ENCODE results near the gene CENPU.
"Not testable (repeated sequence)": the region's sequence is repeated elsewhere in the genome, so short reads cannot be mapped to it uniquely, and the experiment has no call there.

Gene CENPU

DNA sequence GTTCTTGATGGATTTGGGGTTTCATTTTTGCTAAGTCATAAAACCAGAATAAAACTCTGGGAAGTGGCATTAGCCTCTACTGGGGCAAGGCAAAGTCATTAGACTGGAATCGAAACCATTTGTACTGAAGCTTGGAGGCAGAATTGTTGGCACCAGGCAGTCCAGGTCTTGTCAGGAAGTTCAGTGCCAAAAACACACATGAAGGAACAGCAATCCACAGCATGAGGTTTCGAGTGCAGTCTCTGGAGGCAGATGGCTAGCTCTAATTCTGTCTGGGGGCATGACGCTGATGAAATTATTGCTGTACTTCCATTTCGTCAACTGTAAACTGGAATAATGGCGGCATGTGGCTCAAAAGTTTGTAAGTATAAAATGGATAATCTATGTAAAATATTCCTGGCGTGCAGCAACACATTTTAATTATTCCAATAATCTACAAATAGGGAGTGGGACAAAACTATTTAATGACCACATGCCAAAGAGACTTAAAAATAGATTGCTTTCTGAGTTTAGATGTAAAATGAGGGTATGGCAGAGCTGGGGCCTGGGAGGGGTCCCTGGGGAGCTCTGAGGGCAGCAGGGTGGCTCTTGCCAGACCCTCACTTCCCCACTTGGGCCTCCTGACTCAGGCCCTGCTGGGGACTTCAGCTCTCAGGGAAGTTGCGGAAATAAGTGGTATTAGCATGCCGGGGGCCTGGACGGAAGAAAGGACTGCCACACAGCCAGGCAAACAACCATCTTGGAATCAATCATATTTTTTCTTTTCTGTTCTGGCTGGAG lies 18.8 kb upstream of the CENPU start:
- no peak for DNase-seq (ENCODE audit: low read depth, low spot score)

DNA sequence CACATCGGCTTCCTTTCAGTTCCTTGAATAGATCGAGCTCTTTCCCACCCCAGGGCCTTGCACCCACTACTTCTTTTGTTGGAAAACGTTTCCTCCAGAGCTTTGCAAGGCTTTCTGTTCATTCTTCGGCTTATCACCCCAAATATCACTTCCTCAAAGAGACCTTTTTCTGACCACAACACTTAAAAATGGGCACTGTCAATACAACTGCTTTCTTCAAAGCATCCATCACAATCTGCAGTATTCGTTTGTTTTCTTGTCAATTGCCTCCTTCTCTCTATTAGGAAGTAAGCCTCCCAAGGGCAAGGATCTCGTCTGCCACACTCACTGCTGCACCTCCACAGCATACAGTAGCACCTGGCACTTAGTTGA lies 17.7 kb upstream of the CENPU start:
- no peak for DNase-seq (ENCODE audit: low read depth, low spot score)

GRCh38 chr4:184750926-184751584 lies 17.2 kb upstream of the CENPU start:
- no peak for DNase-seq (ENCODE audit: low read depth, low spot score)

DNA sequence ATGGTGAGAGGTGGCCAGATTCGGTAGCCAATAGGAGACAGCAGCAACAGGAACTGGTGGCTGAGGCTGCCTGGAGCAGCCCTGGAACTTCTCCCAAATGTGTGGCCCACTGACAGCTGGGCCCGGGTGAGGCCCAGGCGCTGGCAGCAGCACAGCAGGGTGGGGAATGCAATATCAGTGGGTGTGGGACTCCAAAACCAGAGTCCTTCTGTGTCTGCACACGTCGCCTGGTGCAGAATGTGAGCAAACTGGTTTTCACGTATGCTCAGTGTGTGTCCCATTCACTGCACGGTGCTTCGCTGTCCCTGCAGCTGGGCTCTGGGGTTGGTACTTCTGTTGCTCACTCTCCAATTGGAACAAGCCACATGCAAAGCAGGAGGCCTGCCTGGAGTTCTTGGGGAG lies 14.4 kb upstream of the CENPU start:
- no peak for DNase-seq (ENCODE audit: low read depth, low spot score)

- DNase-seq (ENCODE audit: low read depth, low spot score): no peak
Observed at GRCh38 chr4:184747034-184747830, 13.3 kb upstream of the CENPU start.

GRCh38 chr4:184745831-184746795 lies 12.2 kb upstream of the CENPU start:
- peak; percentile 61 for DNase-seq (ENCODE audit: low read depth, low spot score)

DNA sequence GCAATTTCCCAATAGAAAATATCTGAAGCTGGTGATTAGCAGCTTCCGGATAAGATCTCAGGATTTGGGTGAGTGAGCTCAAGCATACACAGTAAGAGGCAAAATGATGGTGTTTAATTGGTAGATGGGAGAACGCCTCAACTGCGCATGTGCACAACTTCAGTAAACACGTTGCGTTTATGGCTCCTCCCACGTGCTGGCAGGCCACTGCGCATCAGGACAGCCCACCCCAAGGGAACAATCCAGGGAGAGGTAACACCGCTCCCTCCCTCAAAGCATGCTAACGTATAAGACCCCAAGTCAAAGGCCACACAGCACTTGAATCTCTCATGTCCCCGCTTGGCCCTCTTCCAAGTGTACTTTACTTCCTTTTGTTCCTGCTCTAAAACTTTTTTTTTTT lies 10.3 kb upstream of the CENPU start:
- DNase-seq (ENCODE audit: low read depth, low spot score): no peak

GRCh38 chr4:184743650-184744049 lies 9.8 kb upstream of the CENPU start:
- no peak for DNase-seq (ENCODE audit: low read depth, low spot score)

DNA sequence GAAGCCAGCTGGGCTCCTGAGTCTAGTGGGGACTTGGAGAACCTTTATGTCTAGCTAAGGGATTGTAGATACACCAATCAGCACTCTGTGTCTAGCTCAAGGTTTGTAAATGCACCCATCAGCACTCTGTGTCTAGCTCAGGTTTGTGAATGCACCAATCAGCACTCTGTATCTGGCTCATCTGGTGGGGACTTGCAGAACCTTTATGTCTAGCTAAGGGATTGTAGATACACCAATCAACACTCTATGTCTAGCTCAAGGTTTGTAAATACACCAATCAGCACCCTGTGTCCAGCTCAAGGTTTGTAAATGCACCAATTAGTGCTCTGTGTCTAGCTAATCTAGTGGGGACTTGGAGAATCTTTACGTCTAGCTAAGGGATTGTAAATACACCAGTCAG lies 7.8 kb upstream of the CENPU start:
- not testable (repeated sequence) for DNase-seq (ENCODE audit: low read depth, low spot score)

GRCh38 chr4:184740980-184741391 lies 7.1 kb upstream of the CENPU start:
- no peak for DNase-seq (ENCODE audit: low read depth, low spot score)

DNA sequence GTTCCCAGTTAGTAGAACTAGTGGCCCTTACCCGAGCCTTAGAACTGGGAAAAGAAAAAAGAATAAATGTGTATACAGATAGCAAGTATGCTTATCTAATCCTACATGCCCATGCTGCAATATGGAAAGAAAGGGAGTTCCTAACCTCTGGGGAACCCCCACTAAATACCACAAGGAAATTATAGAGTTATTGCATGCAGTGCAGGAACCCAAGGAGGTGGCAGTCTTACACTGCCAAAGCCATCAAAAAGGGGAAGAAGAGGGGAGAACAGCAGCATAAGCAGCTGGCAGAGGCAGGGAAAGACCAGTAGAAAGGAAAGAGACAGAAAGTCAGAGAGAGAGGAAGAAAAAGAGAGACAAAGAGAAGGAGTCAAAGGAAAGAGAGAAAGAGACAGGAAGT lies 5.7 kb upstream of the CENPU start:
- DNase-seq (ENCODE audit: low read depth, low spot score): not testable (repeated sequence)

DNA sequence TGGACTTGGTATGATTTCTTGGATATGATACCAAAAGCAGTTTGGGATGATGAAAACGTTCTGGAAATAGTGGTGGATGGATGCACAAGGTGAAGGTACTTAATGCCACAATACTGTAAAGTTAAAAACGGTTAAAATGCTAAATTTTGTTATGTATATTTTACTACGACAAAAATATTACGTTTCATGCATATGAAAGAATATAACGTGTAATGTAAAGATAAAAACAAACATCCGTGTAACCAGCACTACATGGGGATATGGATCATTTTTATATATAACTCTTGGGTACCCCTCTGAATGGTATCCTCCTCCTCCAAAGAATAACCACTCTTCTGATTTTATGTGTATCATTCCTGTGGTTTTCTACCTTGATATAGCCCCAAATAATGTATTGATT lies 862 bp upstream of the CENPU start:
- no peak for DNase-seq (ENCODE audit: low read depth, low spot score)

DNA sequence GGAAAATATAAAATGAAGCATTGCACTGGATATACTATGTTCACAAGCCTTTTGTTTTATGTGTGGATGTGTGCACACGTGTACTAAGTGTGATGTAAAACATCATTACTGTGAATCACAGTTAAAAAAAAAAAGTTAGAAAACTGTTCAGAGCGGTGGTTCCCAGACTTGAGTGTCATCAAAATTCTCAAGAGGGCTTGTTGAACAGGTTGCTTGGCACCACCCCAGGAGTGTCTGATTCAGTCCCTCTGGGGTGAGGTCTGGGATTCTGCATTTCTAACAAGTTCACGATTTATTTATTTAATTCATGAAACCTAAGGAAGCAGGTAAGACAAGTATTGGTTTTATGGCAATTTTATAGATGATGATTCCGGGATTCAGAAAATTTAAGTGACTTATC lies 1.8 kb downstream of the CENPU start:
- no peak for DNase-seq (ENCODE audit: low read depth, low spot score)

- no peak for DNase-seq (ENCODE audit: low read depth, low spot score)
Observed at GRCh38 chr4:184731056-184731455, 2.8 kb downstream of the CENPU start.

DNA sequence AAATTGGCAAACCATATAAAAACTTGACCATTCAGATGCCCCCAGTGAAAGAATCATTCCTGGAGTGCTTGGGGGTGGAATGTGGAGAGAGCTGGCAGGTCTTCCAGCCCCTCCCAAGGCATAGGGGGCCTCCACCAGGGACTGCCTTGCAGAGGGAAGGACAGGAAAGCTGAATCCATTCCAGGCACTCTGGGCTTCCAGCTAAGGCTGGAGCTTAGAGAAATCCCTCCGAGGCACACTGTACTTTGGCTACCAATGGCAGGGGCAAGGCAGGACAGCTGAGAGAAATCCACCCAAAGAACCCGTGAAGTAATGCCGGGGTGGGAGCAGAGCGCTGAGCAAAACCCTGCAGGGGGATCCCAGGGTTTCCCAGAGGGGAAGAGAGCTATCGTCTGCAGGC lies 4.0 kb downstream of the CENPU start:
- no peak for DNase-seq (ENCODE audit: low read depth, low spot score)

- DNase-seq (ENCODE audit: low read depth, low spot score): no peak
Observed at GRCh38 chr4:184728858-184729257, 5.0 kb downstream of the CENPU start.

DNA sequence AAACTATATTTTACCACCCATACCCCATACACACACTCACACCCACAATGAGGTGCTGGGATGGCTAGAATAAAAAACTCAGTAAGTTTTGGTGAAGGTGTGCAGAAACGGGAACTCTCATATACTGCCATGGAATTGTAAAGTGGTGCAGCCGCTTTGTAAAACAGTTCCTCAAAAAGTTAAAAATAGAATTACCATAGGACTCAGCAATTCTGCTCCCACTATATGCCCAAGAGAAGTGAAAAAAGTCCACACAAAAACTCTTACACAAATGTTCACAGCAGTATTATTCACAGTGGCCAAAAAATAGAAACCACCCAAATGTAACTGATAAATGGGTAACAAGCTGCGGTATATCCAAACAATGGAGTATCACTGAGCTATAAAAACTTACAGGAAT lies 6.5 kb downstream of the CENPU start:
- no peak for DNase-seq (ENCODE audit: low read depth, low spot score)

- no peak for DNase-seq (ENCODE audit: low read depth, low spot score)
Observed at GRCh38 chr4:184722798-184723197, 11.1 kb downstream of the CENPU start.

- DNase-seq (ENCODE audit: low read depth, low spot score): no peak
Observed at GRCh38 chr4:184721254-184721653, 12.6 kb downstream of the CENPU start.

DNA sequence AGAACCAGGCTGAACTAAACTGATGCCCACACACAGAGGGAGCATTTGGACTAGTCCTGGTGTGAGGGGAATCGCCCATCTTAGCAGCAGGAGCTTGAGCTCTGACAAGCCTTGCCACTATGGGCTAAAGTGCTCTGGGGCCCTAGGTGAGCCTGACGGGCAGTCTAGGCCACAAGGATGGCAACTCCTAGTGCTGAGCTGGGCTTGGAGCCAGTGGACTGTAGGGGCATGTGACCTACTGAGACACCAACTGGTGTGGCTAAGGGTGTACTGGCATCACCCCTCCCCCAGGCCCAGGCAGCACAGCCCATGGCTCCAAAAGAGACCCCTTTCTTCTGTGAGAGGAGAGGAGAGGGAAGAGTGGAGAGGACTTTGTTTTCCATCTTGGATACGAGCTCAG lies 14.5 kb downstream of the CENPU start:
- no peak for DNase-seq (ENCODE audit: low read depth, low spot score)

- DNase-seq (ENCODE audit: low read depth, low spot score): no peak
Observed at GRCh38 chr4:184715526-184715925, 18.4 kb downstream of the CENPU start.
